Prostate gland (tissue), 2 donors: ENCODE measurements around the gene P2RY4.
A peak's percentile ranks its signal among the peaks of the same experiment; 100 is the strongest.

Source experiments
- CTCF ChIP-seq, 4 experiments: fragments of 200-600 bp in 2 of 4; fragments of 450-650 bp in 2 of 4; sonication (generic) in 2 of 4; IDR thresholded peaks; 1 replicate in 3 of 4; 2 replicates in 1 of 4; pipeline ENCODE4 v1.5.1; 2016 to 2019; ENCODE audit warnings: antibody characterized with exemption in 4 of 4, mild to moderate bottlenecking in 2 of 4, moderate library complexity in 2 of 4
- POLR2A ChIP-seq: fragments of 450-650 bp; IDR thresholded peaks from one replicate; pipeline ENCODE4 v1.6.1; 2016; ENCODE audit warnings: antibody characterized with exemption, mild to moderate bottlenecking

DNA sequence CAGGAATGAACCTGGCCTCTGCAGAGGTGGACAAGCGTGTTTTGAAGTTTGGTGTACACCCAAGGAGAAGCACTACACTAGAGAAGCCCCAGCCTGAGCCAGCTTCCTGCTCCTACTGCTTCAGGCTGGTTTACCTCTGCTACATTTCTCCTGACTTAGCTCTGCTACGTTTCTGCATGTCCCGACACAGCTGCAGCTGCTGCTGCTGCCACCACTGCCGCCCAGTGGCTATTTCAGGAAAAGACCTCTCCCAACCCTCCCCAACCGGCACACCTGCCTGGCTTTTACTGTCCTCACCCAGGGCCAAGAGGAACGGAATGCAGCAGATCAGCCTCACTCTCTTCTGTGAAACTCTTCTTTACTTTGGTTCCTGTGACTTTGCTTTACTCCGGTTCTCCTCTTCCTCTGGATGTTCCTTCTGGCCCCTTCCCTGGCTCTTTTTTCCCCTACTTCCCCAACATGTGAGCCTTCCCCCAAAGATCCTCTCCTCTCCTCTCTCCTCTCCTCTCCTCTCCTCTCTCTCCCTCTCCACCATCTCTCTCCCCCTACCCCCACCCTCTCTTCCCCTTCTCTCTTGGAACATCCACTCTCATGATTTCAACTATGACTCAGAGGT is 3.1 kb upstream of the P2RY4 start:
- TF ChIP-seq CTCF (IDR thresholded peaks at IDR 0.05) (peak in 3 of 4 experiments; percentile 31 to 70 (median 59)), POLR2A (no peak)
